Effector CD8-positive, alpha-beta T cell (primary cell): ENCODE results near the gene DMRT2.

ENCODE experiments used
- DNase-seq: peaks from one replicate; lab custom pipeline; 2025; lab: John Stamatoyannopoulos, UW

The DMRT2 gene

GRCh38 chr9:1047591-1048230, 2.4 kb upstream of the DMRT2 start:
- no peak for DNase-seq

GRCh38 chr9:1048231-1048619, 1.9 kb upstream of the DMRT2 start:
- no peak for DNase-seq

GRCh38 chr9:1048811-1049210, 1.3 kb upstream of the DMRT2 start:
- no peak for DNase-seq

GRCh38 chr9:1049641-1050040, 516 bp upstream of the DMRT2 start:
- no peak for DNase-seq

- DNase-seq, result no peak
These were observed 1.0 kb downstream of the DMRT2 start for GRCh38 chr9:1051210-1051583.

GRCh38 chr9:1051584-1052275, 1.6 kb downstream of the DMRT2 start:
- no peak for DNase-seq

DNA sequence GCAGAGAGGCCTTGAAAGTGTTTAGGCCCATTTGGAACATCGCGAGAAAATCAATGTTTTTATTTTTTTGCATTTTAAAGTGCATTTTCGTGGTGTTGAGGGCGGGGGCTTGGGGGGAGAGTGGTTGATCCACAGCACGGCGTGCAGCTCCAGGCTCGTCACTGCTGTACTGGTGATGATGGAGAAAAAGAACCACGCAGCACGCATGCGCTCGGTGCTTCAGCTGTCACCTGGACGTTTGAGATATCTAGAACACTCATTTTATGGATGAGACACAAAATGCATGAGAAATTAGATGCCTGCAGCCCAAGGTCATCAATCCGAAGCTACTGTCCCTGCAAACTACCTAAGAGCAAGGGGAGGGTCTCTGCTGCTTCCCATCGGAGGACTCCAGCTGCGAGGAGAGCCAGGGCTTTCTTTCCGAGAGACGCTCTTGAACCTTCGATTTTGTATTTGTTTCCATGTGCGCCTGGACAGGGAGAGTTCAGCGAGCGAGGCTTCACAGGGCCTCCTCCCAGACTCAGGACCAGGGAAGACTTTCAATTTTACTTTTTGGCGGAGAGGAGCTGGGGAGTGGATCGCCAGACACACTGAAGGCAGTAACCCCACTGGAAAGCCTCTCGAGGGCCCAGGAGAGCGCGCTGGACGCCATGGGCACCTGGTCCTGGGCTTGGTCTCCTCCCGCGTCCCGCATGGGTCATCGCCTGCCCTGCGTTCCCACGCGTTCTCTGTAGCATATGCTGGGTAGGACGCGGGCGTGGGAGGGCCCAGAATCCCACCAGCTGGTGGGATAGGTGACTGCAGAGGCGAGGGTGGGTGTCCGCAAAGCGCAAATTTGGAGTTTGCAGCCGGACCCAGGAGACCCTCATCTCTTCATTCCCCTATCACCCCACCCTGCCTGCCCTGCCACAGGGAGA, 2.5 kb downstream of the DMRT2 start:
- no peak for DNase-seq

GRCh38 chr9:1053282-1053621, 3.1 kb downstream of the DMRT2 start:
- no peak for DNase-seq

- no peak for DNase-seq
These were observed 3.8 kb downstream of the DMRT2 start for GRCh38 chr9:1053986-1054425.

DNA sequence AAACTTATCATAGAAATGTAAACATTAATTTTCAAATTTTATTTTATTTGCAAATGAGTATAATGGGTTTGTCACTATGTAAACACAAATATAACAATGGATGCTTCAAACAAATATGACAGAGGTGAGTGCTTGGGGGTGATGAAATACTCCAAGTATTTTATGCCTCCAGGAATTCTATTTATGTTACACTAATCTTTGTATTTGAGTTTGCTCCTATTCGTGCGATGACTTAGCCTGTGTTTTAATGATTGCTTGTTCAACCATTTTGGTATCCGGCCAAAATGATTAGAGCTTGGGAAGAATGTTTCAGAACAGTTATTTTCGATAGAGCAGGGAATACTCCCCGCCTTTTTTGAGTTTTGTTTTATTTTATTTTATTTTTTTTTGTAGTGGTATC, 5.0 kb downstream of the DMRT2 start:
- no peak for DNase-seq

DNA sequence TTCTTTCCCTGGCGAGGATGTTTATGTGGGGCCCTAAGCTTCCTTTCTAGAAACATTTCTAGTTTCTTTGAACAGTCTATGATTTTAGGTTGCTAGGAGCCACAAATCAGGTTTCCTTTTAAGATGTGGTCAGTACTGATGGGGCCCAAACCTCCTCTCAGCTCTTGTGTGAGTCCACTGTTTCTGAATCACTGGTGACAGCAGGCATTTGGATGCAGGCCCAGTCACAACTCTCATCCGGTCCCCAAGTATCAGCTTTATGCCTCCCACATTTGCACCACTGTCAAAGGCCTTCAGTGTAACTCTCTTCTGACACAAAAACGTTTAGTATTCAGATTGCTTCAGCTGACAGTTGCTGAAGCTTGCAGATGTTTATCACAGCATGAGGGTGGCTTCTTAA, 7.8 kb downstream of the DMRT2 start:
- DNase-seq, result no peak

GRCh38 chr9:1058826-1059487, 8.8 kb downstream of the DMRT2 start:
- no peak for DNase-seq

GRCh38 chr9:1065130-1065529, 15.0 kb downstream of the DMRT2 start:
- no peak for DNase-seq

GRCh38 chr9:1070692-1071091, 20.5 kb downstream of the DMRT2 start:
- no peak for DNase-seq

GRCh38 chr9:1071730-1072129, 21.6 kb downstream of the DMRT2 start:
- DNase-seq, result no peak

GRCh38 chr9:1073497-1073896, 23.3 kb downstream of the DMRT2 start:
- no peak for DNase-seq

GRCh38 chr9:1077616-1078015, 27.5 kb downstream of the DMRT2 start:
- no peak for DNase-seq

DNA sequence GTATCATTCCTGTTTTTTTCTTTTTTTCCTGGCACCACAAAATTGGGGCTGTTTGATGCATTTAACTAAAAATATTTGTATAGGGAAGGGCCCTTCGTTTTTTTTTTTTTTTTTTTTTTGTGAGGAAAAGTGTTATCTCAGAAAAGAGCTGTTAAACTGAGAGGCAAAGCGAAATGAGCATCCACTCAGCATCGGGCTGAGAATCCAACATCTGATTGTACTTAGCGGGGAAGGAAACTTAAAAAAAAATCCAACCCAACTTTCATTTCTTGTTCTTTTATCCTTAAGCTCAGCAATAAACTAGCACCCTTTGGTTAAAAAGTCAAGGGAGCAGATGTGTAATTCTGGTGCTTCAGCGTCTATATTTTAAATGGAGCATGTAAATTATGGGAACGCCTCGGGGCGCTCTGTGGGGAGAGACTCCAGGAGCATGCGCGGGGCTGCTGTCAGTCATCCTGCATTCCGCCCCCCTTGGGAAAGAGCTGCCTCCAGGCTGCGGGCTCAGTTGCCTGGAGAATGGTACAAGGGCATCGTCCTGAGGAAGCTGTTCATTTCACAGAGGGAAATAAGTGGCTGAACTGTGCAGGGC, 33.3 kb downstream of the DMRT2 start:
- no peak for DNase-seq

DNA sequence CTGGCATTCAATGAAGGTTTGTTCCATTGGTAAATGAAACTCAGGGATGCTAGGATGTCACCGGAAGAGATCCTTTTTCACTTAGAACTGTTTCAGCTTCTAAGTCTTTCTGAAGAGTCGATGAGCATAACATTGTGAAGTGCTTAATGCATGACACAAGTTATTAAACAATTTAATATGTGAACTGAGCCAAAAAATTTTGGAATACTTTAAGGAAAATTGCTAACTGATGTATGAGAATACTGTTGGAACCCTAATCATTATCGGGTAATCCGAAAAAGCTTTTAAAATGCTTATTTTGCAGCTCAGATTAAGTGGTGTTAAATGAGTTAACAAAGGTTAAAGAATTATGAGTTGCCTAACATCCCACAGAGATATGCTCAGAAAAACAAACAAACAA, 34.9 kb downstream of the DMRT2 start:
- no peak for DNase-seq

DNA sequence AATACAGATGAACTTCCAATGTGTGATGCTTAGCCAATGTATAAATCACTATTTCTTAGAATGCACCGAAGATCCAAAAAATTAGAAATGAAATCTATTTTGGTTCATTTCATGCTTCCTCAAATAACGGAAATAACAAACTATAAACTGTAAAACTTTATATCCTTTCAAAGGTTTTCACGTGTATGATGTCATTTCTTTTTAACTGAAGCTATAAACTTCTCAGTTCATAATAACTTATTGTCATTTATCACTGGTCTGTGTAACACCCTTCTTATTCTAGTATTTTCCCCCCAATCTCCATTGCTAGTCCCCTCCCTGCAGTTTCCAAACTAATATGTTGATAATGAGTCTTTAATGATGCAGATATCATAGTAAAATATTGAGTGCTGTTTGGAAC, 36.4 kb downstream of the DMRT2 start:
- DNase-seq, result no peak

DNA sequence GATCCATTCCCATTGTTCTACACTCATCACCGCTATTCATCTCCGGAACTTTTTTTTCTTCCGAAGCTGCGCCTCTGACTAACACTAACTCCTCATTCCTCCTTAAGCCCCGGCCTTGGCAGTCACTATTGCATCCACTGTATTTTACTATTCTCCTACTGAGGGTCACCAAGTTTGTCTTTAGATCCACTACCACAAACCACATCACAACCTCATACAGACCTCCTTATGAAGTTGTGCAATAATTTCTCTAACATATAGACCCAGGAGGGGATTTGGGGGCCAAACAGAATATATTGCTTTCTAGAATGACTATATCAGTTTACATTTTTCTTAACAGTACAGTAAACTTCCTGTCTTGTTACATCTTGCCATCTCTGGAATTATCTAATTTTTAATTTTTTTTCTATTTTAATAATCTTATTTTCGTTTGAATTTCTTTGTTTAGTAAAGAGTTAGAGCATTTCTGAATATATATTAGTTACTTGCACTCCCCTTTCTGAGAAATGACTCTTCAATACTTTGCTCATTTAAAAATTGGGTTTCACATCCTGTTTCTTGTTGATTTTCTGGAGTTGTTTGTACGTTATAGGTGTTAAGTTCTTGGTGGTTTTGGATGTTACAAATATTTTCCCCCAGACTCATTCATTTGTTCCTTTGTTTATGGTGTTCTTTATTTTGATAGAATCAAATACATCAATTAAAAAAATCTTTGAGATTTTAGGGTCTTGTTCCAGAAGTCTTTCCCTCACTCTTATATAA, 37.1 kb downstream of the DMRT2 start:
- DNase-seq, result no peak
